Fibroblast of skin of right quadriceps (primary cell): ENCODE measurements around the gene CLEC16A.

ENCODE experiments used
- DNase-seq: peaks from one replicate; pipeline ENCODE4 v3.0.0-alpha.2; 2013

CLEC16A gene

DNA sequence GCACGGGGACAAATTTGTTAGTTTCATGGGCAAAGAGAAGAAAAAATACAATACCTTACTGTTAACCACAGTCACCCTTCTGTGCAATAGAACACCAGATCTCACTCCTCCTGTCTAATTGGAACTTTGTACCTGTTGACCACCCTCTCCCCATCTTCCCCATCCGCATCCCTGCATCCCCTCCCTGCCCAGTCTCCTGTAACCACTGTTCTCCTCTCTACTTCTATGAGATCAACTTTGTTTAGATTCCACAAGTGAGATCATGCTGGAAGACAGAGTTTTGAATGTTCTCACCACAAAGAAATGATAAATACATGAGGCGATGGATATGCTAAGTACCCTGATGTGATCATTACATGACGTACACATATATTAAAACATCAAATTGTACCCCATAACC is 47.7 kb downstream of the CLEC16A start:
- DNase-seq = peak; percentile 80

DNA sequence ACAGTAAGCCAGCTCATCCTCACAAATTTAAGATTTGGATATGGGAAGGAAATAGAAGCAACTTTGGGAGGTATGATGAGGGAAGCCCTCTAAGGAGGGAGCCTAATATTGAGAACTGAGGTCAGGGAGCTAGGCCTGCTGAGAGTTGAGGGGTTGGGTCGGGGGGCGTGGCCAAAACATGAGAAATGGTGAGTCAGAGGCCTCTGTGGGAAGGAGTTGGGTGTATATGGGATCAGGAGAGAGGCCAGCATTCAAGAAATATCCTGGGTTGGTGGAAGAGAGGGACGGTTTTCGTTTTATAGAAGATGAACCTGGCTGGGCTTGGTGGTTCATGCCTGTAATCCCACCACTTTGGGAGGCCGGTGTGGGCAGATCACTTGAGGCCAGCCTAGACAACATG is 48.4 kb downstream of the CLEC16A start:
- peak; percentile 78 for DNase-seq

DNA sequence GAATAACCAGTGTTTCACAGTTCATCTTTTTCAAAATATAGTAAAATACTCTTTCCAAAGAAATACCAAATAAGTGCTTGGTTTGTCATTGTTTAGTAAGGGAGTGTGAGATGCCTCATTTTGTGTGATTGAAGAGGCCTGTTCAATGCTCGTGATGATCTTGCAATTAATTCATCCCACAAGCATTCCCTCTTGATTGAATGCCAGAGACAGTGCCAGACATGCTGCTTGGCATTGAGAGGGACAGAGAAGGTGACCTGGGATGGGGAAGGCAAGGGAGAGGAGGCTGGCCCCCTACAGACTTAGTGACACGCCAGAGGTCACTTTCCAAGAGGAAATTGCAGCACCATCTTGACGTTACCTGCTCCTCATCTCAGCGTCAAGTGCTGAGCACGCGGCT is 49.3 kb downstream of the CLEC16A start:
- no peak for DNase-seq

DNA sequence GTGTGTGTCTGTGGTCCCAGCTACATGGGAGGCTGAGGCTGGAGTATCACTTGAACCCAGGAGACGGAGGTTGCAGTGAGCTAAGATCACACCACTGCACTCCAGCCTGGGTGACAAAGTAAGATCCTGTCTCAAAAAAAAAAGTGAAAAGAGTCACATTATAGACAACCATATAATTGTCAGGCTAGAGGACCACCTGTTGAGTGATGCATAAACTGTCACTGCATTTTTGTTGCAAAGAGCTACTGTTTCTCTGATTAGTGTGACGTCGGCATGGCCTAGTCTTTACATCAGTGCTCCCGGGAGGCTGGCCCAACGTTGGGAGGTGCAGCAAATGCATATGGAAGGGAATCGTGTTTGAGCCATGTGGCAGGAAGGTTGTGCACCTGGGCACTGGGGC is 50.2 kb downstream of the CLEC16A start:
- DNase-seq = no peak

DNA sequence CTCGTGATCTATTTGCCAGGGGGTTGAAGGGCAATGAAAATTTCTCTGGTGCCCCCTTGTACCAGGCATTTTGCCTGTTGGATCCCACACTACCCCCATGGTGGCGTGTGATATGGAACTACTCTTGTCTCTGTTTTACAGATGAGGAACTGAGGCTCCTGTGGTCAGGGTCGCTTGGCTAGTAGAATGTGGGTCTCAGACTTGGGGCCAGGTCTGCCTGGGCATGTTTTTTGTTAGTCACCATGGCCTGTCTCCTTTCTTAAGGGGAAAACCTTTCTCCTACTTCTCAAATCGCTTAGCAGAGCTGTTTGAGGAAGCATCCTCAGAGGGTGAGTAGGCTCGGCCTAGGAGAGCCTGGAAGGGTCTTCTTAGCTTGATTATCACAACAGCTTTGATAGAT is 51.2 kb downstream of the CLEC16A start:
- no peak for DNase-seq

DNA sequence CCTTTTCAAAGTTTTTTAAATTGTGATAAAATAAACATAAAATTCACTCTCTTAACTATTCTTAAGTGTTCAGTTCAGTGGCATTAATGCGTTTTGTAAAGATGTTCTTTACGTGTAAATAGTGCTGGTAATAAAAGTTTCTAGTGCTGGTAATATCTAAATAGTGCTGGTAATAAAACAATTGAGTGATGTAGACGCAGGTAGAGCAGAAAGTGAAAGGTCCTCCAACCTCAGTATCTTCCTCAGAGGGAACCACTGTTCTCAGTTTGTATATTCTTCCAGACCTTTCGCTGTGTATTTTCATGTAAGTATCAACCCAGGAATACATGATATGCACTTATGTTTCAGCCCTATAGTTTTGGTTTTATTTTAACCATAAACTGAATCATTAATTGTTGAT is 53.1 kb downstream of the CLEC16A start:
- no peak for DNase-seq

DNA sequence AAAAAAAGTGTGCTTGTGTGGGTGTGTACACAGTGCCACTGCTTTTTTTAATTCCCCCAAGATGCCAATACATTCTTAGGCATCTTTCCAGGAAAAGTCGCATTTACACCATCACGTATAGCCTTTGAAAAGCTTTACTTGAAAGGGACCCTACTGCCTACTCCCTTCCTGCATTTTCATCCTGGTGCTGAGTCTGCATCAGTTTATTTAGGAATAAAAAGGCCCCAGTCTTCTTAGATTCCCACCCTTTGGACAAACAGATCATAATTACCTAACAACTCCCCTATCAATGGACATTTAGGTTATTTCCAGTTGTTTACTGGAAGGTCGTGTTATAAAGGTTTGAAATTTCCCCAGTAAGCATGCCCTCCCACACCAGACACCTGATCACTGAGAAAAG is 54.9 kb downstream of the CLEC16A start:
- DNase-seq = no peak

DNA sequence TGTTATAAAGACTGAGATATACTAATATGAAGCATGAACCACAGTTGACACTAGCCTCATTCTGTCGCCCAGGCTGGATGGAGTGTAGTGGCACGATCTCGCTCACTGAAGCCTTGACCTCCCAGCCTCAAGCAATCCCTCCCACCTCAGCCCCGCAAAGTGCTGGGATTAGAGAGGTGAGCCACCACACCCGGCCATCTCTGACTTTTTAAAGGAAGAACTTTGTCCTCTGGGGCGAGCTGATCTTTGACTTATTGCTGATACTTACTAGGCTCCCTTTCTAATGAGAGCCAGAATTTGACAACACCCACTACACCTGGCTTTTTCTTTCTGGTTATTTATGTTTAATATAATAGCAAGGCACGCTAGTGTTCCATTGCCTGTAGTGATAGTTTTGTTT is 57.2 kb downstream of the CLEC16A start:
- DNase-seq = no peak

DNA sequence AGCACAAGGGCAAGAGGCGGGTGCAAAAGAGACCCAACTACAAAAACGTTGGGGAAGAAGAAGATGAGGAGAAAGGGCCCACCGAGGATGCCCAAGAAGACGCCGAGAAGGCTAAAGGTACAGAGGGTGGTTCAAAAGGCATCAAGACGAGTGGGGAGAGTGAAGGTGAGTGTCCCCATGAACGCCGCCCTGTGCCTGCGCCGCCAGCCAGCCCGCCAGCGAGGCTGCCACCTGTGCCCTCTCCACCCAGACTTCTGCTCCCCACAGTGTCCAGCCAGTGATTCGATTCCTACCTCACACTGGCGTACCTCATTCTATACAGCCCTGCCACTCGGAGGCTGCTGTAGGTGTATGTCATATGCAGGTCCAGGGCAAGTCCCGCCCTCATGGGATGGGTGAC is 58.8 kb downstream of the CLEC16A start:
- no peak for DNase-seq

DNA sequence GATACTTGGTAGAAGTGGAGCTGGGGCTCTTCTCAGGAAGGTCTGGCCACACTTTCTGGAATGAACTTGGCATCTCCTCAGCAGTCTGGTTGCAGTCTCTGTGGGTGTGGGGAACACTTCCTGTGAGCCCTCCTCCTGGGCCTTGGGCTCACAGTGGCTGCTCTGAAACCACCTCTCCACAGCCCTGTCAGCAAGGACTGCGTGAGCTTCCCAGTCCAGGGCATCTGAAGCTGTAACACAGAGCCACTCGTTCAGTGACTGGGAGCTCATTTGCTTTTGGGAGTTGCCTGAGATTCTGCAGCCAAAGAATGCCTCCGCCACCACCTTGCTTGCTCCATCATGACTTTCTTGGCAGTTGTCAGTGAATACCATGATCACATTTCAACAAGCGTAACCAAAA is 60.0 kb downstream of the CLEC16A start:
- peak; percentile 69 for DNase-seq

DNA sequence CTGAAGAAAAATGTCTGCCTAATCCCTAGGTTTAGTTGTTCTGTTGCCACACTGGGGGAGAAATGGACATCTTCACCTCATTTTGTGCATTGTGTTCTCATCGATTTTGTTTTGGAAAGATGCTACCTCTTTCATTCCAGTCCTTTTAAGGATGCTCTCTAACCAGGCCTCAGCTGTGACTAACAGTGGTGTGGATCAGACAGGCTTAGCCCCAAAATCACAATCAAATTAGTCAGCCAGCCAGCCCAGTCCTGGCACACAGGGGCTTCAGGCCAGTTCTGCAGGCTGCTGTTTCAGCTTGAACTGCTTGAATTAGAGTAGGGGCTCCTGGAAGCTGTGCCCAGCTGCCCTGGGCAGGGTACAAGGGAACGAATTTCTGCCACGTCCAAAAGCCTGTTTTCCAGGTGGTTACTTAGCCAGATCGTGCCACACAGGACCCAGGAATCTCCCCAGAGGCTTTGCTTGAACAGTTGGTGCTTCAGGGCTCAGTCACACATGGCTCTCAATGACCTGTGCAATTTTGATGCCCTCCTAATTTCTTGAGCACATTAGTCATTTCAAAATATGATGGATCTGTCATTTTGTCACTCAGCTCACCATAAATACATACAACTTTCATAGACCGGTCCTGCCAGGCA is 60.7 kb downstream of the CLEC16A start:
- DNase-seq = peak; percentile 88

DNA sequence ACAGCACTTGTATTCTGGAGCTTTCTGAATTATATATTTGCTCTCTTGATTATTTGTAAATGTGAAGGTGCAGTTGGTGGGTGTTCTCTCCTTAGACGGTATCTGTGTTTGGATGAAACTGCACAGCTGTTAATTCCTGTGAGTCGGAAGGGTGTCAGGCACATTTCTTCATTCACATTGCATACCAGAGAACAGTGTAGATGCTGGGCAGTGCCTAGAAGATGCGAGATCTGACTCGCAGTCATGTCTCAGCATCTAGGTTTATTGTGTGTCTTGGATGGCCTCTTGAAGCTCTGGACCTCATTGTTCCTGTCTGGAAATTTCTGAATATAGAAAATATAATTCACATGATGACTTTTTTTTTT is 61.2 kb downstream of the CLEC16A start:
- DNase-seq = peak; percentile 76

DNA sequence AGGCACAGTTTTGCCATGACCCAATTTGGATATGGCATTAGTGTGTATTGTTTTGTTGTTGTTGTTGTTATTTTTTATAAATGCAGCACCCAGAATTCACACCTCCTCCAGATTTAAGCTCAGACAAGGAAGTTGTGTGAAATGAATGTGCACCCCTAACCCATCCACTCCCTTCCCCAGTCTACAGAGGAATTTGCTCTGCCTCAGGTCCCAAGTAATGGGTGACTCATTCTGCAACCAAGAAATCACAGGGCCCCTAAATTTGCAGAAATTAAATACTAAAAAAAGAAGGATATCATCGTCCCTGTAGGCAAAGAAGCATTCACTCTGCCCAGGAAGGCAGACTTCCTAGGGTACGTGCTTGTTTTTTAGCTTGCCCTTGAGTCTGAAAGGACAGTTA is 62.3 kb downstream of the CLEC16A start:
- peak; percentile 24 for DNase-seq

DNA sequence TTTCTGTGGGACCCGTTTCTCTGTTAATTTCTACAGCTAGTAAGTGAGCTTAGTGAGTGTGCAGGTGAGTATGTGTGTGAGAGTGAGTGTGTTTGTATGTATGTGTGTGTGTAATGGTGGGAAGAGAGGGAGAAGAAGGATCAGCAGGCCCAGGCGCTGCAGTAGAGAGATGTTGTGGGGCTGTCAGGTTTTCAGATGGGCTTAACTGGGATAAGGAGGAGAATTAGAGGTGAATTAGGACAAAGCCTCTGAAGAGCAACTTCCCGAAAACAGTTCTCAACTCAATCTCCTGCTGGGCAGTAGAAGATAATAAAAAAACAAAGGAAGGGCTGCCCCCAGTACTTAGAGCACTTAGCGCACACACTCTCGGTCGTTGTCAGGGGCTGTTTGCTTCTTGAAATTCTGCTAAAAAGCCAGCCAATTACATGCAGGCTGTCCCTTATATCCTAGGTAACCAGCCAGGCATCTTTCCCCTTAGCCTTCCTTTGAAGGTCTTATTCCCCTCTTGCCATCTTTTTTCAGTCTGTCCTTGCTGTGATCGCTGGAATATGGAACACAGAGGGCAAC is 63.4 kb downstream of the CLEC16A start:
- no peak for DNase-seq

DNA sequence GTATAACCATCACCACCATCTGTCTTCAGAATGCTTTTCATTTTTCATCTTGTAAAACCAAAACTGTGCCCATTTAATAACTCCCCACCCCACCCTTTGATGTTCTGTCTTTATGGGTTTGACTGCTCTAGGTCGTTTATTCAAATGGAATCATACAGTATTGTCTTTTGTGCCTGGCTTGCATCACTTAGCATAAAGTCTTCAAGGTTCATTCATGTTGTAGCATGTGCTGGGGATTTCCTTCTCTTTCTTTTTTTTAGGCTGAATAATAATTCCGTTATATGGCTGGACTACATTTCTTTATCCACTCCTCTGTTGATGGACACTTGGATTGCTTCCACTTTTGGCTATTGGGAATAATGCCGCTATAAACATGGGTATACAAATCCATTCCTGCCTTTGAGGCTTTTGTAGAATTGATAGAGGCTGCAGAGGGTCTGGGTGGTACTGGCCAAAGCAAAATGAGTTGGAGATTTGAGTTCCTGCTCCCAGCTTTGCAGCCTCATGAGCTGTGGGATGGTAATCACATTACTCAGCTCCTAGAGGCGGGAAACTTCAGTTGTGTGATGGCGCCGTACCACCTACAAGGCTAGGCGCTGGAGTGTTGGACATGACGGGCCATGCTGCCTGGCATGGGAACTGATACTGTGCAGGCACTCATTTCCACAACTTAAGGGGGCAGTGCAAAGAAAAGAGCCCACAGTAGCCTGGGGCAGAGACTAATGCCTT is 64.8 kb downstream of the CLEC16A start:
- no peak for DNase-seq

DNA sequence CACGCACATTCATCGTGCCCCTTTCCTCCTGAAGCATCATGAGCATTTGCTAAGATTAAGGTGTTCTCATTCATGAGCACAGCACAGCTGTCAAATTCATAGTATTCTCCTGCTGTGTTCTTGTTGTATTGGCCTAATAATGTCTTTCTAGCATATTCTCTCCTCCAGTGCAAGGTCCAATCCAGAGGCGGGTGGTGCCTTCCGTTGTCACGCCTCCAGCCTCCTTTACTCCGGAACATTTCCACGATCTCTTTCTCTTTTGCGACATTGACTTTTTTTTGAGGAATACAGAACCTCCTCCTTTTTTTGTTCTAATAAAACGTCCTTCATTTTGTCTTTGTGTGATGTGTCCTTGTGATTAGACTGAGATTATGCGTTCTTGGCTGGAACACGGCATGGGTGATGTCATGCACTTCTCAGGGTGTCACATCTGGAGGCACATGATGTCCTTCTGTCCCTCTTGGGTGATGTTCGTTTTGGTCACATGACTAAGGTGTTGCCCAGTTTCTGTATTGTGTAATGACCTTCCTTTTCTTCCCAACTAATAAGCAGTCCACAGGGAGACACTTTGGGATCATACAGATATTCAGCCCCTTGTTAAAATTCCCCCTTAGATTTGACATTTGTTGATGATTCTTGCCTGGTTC is 66.3 kb downstream of the CLEC16A start:
- DNase-seq = no peak

DNA sequence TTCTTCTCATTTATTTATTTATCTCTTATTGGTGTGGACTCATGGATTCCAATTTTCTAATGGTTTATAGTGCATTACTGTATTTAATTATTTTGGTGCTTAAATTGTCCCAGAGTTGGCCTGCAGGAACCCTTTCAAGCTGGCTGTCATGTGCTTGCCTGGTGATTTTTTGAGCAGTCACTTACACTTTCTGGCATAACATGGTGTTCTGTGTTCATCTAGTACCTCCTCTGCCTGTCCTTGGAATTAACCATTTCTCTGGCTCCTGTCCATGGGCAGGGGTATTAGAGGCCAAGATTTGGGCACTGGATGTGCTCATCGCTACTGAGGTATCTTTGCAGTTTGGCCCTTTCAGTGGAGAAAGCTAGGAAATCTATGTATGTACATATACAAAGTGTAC is 67.0 kb downstream of the CLEC16A start:
- no peak for DNase-seq

DNA sequence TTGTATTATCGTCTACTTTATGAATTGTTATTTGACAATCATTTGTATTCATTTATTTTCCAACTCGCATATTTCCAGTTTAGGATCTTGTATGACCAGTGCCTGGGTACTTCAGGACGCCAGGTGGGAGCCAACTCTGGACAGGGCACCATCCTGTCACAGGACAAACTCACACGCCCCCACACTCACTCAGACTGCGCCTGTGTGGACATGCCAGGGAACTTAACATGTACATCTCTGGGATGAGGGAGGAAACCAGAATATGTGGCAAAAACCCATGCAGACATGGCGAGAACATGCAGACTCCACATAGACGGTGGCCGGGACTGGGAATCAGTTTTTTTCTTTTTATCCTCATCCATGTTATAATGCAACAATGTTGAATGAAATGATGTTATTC is 68.5 kb downstream of the CLEC16A start:
- DNase-seq = no peak

DNA sequence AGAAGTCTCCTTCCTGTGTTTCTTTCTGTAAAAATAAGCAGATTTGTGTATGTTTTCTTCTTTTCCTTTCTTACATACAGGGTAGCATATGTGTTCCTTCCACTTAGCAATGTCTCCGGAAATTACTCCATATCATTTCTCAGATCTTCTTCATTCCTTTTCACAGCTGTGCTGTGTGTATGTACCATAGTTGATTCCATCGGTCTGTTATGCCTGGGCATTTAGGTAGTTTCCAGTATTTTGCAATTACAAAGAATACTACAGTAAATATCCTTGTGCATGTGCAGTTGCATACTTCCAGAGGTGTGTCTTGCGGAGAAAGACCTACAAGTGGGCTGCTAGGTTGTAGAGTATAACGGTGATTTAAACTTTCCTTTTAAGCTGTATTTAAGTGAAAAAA is 69.8 kb downstream of the CLEC16A start:
- peak; percentile 41 for DNase-seq

DNA sequence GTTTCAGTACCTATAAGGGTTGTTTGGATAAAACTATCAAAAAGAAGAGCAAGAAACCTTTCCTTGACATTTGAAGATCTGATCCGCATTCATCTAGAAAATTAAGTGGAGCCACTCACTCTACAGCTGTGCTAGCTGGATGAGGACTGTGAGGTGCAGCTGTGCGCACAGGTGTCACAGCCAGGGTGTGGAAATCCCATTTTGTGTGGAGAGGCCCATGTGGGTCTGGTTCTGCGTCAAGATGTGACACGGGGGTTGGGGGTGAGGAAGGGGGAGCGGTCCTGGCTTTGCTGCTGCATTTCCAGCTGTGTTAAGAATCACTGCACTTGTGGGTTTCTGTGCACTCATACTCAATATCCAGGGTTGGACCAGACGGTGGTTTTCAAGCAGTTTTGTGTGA is 70.7 kb downstream of the CLEC16A start:
- no peak for DNase-seq

DNA sequence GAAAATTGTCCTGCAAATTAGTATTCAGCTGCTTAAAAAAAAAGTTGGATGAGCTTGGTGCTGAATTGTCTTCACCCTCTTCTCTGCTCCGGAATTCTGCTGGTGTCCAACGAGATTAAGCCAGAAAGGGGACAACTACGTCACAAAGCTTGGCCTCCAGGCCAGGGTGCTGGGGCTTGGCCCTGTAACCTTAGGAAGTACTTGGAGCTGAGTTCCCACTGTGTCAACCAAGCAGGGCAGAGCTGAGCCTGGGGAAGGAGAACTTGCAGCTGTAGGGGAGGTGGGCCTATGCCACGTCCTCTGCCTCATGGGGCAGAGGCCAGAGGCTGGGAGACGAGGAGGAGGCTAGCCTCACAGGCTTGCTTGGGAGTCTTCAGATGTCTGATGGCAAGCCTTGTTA is 71.2 kb downstream of the CLEC16A start:
- DNase-seq = no peak

DNA sequence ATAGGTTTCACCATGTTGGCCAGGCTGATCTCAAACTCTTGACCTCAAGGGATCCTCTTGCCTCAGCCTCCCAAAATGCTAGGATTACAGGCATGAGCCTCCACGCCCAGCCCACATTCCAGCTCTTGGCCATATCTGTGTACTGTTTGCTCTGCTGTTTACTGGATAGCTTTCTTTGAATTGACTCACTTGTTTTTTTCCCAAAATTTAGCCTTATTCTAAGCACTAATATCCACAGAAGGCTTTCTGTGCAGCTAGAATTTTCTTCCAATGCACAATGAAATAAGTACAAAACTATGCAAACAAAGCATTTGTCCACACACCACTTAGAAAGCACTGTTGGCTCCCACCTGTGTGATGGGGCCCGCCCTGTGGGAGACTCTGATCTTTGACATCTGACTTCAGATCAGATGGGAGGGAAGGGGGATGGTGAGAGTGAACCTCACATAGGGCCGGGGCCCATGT is 72.2 kb downstream of the CLEC16A start:
- DNase-seq = no peak

DNA sequence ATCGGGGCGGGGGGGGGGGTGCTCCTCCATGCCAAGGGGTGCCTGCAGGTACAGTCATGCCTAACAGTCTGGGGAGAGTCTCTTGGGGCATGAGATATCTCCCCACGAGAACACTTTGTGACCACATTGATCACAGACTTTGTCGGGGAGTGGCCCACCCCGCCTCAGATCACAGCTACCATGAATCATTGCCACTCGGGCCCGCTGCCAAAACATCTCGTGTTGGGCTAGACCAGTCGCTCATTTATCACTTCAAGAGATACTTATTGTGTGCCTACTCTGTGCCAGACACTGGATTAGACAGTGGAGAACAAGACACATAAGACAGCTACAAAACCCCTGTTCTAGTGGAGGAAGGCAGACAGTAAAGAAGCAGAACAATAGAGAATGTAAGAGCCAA is 72.6 kb downstream of the CLEC16A start:
- DNase-seq = peak; percentile 63

DNA sequence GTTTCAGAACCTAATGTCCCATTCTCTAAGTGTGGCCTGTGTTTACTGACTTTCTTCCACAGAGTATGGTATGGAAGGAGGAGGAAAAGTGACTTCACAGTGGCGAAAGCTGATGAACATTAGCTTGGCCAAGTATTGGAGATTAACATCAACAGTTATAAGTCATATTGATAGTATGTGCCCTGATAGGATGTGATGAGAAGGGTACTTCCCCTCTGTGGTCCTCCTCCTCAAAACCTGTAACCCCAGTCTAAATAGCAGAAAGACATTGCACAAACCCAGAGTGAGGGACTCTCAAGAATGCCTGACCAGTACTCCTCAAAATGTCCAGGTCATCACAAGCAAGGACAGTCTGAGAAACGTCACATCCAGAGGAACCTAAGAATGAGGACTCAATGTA is 73.1 kb downstream of the CLEC16A start:
- DNase-seq = no peak
